UCSD-AML1 (cell line): Measurements from ENCODE around the gene OSR1.
"Not testable (repeated sequence)": the region's sequence is repeated elsewhere in the genome, so short reads cannot be mapped to it uniquely, and the experiment has no call there.

Source experiments
- DNase-seq: peaks from one replicate; lab custom pipeline; 2025; ENCODE audit not compliant: unreplicated experiment; lab: John Stamatoyannopoulos, UW

OSR1 gene

DNA sequence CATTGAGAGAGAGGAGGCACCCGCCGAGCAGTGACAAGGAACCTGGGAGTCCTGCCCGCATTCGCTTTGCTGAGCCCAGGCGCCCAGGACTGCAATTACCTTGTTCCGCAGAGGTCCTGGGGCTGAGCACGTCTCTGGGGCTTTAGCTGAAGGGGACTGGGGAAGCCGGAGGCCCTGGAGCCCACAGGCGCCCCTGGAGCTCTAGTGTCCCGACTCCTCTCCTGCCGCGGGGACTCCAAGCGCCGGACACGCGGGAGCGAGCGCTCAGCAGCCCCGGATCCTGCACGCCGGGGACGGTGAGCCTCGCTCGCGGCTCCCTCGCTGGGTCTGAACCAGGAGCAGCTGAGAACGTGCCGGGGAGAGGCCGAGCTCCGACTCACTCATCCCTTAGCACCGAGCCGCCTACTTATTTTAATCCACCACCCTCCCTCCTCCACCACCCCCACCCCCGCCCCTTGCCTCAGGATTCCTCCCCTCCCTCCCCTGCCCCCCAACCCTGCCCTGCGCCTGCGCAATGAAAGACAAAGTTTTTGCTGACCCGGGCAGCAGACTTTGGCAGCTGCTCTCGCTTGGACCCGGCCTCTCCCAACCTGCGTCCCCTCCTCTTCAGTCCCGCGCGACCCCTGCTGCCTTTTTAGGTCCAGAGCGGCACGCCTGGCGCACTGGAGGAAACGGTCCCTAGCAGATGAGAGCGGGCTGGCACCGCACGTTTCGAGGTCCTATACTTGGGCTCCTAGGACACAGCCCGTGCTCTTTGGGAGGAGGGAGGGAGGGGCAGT lies at the start of gene OSR1:
OSR1 (minus strand) TSS at position 382 of the 779 bp plus-strand sequence. CDS start 4,818 bp downstream, outside the sequence.
- no peak for DNase-seq

DNA sequence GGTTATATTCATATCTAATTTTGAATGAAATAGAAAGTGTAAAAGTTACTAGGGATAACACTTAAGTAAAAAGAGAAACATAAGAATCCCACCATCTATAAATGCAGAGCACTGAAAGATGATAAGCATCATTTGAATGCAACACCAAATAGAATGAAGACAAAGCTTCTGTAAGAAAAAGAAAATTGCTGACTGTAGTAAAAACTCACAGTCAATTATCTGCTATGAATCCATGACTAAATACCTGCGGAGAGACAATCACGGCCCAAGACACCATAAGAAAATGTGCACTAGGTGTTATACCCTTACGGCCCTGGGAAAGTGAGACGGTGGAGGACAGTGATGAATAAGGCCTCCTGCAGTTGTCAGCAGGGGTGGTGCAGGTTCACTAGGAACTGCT lies 45.4 kb upstream of the OSR1 start:
- DNase-seq: no peak

DNA sequence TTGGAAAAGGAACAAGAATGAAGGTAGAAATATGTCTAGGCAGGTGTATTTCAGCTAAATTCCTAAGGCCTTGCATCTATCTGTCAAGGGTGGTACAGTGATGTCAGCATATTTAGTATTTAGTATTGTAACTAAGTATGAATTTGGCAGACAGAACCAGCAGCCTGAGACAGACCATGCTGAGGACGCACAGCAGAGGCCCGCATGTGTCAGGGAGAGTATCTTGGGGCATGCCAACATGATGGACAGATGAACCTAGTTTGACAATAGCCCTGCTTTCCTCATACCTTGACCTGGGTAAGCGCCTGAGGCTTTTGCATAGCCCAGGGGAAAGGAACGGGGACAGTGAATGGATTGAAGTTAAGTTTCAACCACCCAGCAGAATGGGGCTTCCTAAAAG lies 33.8 kb upstream of the OSR1 start:
- DNase-seq: no peak

DNA sequence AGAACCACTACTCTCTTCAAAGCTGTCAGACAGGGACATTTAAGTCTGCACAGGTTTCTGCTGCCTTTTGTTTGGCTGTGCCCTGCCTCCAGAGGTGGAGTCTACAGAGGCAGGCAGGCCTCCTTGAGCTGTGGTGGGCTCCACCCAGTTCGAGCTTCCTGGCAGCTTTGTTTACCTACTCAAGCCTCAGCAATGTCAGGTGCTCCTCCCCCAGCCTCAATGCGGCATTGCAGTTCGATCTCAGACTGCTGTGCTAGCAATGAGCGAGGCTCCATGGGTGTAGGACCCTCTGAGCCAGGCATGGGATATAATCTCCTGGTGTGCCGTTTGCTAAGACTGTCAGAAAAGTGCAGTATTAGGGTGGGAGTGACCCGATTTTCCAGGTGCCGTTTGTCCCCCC lies 31.0 kb upstream of the OSR1 start:
- not testable (repeated sequence) for DNase-seq

DNA sequence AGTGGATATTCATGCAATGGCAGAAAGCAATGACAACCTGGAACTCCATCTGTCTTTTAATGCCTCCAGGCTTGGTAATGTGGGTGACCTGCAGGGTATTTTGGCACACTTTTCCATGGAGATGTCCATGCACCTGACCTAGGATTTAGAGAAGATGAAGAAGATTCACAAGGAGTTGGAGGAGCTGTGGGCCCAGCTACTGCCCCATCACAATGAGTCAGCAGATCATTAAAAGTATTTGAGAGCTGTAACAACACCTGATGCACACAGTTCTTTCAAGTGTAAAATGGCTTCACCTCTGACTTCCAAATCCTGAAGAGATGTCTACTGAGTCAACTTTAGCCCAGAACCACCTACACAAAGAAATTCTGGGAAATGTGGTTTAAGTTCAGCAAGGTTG lies 22.1 kb upstream of the OSR1 start:
- no peak for DNase-seq

DNA sequence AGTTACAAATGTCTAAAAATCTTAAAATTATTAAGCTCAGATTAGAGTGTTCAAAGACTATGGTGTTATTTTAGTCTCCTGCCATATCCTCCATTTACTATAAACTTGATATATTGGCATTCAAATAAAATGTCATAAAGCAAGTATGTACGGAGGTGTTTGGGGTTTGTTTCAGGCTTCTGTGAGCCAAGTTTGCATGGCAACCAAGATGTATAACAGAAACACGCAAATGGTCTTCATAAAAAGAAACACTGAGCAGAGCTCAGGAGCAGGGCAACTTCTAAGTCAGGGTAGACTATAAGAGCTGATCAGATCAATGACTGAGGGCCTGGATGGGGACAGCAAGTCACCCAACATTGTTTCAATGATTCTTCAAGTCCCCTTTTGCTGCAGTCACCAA lies 20.5 kb upstream of the OSR1 start:
- no peak for DNase-seq

DNA sequence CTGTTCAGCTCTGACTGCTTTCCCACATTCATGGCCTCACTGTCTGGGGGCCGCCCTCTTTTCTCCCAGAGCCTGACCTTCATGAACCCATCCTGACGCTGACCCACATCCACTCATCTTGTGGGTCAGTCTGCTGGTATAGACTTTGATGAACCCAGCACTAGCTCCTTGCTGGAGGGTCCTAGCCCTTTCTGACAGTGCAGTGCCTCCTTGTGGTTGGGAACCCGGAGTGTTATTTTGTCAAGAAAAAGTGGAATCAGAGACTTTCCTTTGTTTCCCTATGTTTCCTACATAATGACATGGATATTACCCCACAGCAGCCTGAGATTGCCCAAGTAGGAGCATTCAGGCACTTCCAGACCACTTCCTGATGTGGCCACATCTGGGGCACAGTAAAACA lies 19.3 kb upstream of the OSR1 start:
- no peak for DNase-seq

DNA sequence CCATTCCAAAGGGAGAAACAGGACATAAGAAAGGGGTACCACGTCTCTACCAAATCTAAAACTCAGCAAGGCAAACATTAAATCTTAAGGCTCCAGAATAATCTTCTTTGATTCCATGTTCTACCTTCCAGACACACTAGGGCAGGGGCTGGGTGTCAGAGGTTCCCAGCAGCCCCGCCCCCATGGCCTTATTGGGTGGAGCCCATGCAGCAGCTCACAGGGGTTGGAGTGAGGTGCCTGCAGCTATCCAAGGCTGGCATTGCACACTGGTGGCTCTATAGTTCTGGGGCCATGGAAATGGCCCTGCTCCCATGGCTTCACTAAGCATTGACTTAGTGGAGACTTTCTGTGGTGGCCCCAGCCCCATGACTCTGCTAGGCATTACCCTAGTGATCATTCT lies 14.9 kb upstream of the OSR1 start:
- no peak for DNase-seq

DNA sequence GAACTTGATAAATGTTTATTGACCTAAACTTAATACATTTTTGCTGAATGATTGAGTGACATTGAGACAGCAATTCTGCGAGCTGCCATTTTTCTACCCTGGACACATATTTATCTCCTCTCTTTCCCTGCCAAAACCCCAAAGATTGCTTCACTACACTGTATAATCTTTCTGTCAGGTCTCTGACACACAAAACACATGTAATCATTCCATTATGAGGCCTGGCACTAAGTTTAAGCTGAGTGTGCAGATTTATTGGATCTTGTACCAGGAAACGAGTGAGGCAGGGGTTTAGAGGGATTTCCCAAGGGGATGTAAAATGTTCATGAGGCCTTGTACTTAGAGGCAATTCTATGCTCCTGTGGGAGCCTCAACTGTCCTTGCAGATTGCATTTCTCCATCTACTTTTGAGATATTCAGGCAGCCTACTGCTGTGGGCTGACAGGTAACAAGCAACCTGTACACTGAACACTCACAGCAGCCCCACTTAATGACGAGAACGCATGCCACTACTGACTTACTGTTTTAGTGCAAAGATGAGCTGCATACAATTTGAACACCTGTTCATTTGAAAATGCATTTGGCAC lies 13.7 kb upstream of the OSR1 start:
- DNase-seq: no peak

DNA sequence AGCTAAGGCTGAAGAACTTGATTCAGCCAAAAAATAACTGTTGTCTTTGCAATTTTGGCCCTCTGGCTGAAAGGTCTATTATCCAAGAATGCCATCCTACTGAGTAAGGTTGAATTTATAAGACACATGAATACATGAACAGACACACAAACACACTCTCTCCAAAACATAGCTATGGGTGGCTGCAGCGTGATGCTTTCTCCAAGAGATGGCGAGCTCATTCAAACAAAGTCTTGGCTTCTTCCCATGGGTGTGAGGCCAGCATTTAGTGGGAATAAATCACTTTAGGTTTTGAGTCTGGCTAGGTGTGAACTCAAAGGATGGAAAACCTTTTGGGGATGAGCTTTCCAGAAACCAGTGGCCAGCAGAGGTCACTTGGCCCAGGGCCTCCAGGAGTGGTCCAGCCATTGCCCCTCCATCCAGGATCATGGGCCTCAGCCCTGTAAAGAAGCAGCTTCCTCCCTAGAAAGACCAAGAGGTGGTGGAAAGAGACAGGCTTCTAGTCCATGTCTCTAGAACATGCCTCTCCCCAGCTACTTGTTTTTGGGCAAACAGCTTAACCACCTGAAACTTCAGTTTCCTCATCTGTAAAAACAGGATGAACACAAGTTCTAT lies 11.0 kb upstream of the OSR1 start:
- no peak for DNase-seq

DNA sequence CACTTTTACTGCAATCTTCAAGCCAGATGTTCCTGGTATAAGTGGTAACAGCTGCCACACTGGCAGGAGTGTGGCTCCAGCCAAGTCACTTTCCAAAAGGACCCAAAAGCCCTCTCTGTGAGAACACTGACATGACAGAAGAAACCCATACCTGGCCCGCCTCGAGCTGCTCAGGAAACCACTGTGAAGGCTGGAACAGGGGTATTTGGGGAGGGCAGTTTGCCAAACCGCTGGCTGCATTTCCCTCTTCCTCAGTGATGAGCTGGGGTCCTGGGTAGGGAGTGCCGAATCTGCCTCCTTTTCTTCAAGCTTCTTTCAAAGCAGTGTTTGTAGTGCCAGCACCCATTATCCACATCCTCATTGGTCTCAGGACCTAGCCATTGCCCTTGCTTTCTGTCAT lies 10.3 kb upstream of the OSR1 start:
- no peak for DNase-seq

DNA sequence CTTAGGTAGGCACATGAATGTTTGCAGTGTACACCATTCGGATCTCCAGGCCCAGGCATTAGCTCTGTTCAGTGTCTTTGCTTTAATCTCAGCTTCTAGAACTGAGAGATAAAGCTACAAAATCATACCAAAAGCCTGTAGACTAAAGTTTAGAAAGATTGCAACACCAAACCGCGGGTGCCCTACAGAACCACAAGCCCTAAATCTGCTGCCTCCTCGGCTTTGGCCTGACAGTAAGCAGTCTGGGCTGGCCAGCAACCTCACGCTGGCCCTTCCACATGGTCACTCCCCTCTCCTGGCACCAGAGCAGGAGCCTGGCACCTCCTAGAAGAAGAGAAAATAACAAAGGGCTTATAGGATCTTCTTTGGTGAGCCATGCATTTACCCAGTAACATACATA lies 8.9 kb upstream of the OSR1 start:
- no peak for DNase-seq

DNA sequence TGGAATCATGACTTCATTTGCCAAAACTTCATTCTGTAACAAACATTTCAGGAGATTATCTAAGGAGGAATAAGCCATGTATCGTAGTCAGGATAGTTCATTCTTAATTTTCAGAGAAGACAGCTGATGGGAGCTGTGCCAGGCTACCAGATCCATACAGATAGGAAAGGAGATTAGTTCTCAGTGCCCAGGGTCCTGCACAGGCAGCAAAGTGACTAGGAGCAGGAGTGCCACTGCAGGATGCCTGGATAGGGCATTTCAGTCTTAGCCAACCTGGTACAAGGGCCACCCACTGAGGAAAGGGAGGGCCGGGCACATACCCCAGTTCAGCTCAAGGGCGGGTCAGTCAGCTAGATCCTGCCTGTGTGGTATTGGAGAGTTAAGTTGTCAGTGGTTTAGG lies 6.7 kb upstream of the OSR1 start:
- DNase-seq: no peak

DNA sequence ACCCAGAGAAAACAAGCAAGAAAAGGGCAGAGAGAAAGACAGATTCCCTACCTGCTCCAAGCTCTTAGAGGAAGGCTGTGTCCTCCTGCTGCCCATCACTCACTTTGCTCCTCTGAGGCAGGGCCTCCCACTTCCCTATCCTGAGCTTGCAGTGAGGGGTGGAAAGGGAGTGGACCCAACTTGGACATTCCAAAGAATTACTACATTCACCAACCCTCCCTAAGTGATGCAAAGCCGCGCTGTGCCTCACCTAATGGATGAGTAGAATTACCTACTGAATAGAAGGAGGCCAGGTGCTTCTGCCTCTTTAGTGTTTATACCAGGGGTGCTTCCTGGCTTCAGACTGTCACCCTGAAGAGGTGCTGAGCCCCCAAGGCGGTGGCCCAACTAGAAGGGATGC lies 5.6 kb upstream of the OSR1 start:
- no peak for DNase-seq

DNA sequence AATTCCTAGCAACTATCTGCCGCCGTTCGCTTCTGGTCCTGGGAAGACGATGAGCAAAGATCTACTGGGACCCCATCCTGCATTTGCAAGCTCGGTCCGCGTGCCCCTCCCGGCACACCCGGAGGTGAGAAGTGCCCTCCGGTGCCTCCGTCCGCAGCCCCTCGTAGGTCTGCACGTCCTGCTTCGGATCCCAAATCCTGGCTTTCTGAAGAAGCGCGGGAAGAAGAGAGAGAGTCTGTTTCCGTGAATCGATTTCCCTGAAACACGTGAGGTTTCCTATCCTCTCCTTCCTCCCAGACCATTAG lies 5.0 kb upstream of the OSR1 start:
- no peak for DNase-seq

DNA sequence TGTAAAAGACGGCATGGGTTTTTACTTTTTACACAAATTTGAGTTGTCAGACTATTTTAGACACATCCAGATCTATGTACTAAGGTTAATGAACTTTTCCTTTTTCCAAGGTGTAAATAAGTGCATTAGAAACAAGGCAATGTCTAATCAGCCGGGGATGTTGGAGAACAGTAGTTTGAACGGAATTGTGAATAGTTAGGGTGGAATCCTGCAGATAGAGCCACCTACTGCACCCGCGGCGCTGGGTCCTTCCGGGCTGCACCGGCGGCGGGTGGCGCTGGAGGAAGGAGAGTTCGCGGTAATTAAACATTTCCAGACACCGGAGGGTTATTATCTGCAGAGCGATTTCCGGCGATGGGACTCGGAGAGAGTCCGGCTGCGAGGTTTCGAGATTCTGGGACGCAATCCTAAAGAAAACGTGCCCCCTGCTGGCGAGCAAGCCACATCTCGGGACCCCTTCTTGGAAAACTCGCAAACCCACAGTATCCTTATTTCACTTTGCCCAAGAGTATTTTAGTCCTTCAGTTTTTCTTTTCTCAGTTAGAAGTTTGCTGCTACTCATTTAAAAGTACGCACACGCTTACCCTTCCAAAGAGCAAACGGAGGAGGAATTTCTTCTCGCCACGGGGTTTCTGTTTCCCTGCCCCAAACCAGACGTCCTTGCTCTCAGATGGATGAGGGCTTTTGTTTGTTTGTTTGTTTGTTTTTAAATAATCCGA lies 4.5 kb upstream of the OSR1 start:
- peak; percentile 53 for DNase-seq

DNA sequence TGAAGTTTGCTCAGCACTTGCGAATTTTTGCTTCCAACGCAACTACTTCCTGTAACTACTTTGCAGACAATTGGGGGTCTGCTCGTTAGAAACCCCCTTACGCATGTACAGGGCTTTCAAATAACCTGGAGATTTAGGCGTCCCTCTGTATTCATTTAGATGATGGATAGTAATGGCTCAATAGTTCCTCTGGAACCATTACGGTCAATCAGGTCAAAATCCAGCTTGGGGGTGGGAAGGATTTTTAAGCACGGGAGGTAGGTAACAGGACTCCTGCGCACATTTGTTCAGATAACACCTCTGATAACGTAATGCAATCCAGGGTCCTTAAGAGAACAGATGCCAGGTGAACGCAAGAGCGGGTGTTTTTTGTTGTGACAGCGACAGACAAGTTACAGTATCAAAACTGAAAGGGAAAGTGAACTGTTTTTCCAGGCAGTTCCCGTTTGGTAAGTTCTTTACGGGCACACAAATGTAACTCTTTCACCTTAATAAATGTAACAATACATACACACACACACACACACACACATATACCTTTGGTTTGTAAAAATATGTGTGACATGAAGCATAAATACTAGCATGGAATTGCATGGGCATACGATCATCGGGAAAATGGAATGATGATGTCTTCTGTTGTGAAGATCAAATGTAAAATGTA lies 3.8 kb upstream of the OSR1 start:
- no peak for DNase-seq

DNA sequence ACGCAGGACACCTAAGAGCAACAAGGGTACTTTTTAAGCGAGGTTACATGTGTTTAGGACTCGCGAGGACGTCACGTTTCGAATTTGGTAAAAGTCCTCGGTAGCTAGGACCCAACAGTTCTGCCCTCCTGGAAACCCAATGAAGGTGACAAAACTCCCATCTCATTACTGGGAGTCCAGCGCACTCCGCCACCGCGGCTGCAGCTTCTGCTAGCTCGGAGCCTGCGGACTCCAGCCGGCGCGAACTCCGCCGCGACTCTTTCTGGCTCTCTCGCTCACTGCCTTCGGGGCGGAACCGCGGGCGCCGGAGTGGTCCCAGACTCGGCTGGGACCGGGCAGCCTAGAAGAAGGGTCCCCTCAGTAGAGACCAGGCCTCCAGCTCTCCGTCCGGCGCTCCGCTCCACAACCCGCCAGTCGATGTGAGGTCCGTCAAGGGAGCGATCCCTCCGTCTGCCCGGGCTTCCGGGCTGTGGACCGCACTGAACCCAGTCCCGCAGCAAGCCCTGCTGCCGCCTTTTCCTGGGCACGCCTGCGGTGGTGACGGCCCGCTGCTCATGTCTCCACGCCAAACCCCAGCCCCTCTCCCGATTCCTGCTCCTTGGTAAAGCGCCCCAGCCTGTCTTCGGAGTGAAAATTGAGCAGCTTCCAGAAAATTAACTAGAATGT lies 3.0 kb upstream of the OSR1 start:
- no peak for DNase-seq

DNA sequence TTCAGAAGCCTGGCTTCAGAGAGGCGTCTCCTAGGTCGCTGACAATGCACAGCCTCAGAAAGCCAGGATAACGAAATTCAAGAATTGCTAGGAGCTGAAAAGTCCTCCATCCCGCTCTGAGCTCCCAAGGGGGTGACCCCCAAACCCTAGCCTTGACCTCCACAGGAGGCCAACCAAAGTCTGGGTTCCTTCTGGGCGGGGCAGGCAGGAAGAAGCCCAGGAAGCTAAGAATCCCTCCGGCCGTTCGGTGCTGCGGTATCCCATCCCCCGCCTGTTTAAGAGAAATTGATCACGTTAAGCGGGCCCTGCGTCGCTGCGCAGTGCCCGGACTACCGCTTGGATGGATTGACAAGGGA lies 2.5 kb upstream of the OSR1 start:
- no peak for DNase-seq

DNA sequence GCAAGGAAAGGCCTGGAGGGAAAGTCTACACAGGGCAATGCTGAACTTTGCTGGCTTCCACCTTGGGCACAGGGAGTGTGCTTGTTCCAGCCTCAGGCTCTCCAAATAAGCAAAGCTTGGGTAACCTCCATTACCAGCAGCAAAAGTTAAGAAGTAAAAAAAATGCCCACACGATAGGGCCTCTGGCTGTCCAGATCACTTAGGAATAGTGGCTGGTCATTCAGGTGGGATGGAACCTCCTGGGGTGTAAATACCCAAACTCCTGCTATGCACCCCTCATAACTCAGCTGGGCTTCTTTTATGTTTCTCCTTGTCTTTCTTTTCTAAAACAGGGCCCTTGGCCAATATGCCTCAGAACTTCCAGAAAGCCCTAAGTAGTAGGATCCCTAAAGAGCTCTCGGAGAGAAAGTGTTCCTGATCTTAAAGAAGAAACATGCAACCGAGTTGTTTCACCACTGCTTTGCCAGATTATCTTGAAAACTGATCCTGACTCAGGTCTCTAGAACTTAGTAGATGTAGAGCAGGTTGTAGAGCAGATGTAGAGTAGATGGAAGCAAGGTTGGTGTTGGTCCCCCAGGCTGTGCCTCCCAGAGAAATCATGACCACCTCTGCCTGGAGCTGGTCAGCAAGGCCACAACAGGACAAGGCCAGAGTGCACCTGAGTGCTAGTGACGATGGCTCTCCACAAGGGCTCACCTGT lies 2.0 kb upstream of the OSR1 start:
- no peak for DNase-seq

DNA sequence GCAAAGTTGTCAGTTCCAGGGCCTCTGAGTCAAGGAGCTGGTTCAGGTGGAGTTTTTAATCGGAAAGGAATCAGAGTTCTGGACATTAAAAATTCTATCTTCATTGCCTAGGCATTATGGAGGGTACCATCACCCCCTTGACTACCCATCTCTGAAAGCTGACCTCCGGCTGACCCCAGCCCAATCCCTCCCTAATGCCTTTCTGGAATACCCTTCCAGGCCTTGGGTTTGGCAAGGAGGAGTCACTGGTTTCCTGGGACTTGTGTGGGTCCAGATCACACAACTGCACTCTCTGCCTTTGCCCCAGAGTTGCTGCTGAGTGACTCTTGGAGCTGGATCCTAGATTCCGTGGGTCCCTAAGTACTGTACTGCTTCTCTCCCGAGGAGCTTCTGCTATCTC lies 1.0 kb upstream of the OSR1 start:
- DNase-seq: no peak
